GM12878 (cell line): ENCODE data around the gene LILRB5.
"Not testable (repeated sequence)": the region's sequence is repeated elsewhere in the genome, so short reads cannot be mapped to it uniquely, and the experiment has no call there.

Experiments used
- ASH2L ChIP-seq: fragments of 300-600, 200-600 bp; sonication (generic); IDR thresholded peaks from 2 replicates; pipeline ENCODE4 v1.6.1; 2017; ENCODE audit warnings: low read depth, mild to moderate bottlenecking, borderline replicate concordance
- ATF2 ChIP-seq: IDR thresholded peaks from 2 replicates; pipeline ENCODE4 v1.6.1; 2012; ENCODE audit warnings: low read length, inconsistent platforms
- CBFB ChIP-seq: IDR thresholded peaks from 2 replicates; pipeline ENCODE4 v1.6.1; 2016; ENCODE audit warnings: antibody characterized with exemption, low read depth
- CBX3 ChIP-seq: fragments of 200-600 bp; sonication (generic); IDR thresholded peaks from 2 replicates; pipeline ENCODE4 v1.6.1; 2016; ENCODE audit warnings: low read depth, borderline replicate concordance
- EGR1 ChIP-seq, 2 experiments: IDR thresholded peaks; 1 replicate in 1 of 2; 2 replicates in 1 of 2; pipeline ENCODE4 v1.6.1; 2011 to 2012; ENCODE audit warnings: low read depth in 2 of 2, low read length in 2 of 2, borderline replicate concordance in 1 of 2, mild to moderate bottlenecking in 1 of 2, moderate library complexity in 1 of 2
- EP300 ChIP-seq, 2 experiments: fragments of 150-350 bp in 1 of 2; IDR thresholded peaks; 2 replicates each; pipeline ENCODE4 v1.6.1; 2011 to 2012; ENCODE audit warnings: low read depth in 2 of 2, low read length in 2 of 2, borderline replicate concordance in 1 of 2, improper control_type of control experiment in 1 of 2, inconsistent platforms in 1 of 2; ENCODE audit not compliant: control insufficient read depth in 1 of 2
- KDM1A ChIP-seq: fragments of 200-600 bp; sonication (generic); IDR thresholded peaks from 2 replicates; pipeline ENCODE4 v1.6.1; 2016; ENCODE audit warnings: borderline replicate concordance
- NRF1 ChIP-seq: conservative IDR thresholded peaks from 2 replicates; pipeline ENCODE4 v1.6.1; 2011; ENCODE audit warnings: mild to moderate bottlenecking, low read depth, low read length, improper control_type of control experiment
- PAX8 ChIP-seq: fragments of 450-650 bp; IDR thresholded peaks from 2 replicates; pipeline ENCODE4 v1.6.1; 2017; ENCODE audit warnings: mild to moderate bottlenecking, moderate library complexity
- POLR2A ChIP-seq: IDR thresholded peaks from 2 replicates; pipeline ENCODE4 v1.6.1; 2011; ENCODE audit warnings: low read depth, mild to moderate bottlenecking, low read length
- ZBED1 ChIP-seq: IDR thresholded peaks from 2 replicates; pipeline ENCODE4 v1.6.1; 2016; ENCODE audit warnings: borderline replicate concordance
- TF ChIP-seq, protein P1 (sequence below): IDR thresholded peaks from 2 replicates; pipeline ENCODE4 v1.6.1; 2011; ENCODE audit warnings: low read depth, low read length, improper control_type of control experiment, borderline replicate concordance
- TF ChIP-seq, protein P2 (sequence below), 3 experiments: IDR thresholded peaks in 2 of 3; conservative IDR thresholded peaks in 1 of 3; 2 replicates each; pipeline ENCODE4 v1.5.1; 2011; ENCODE audit warnings: low read depth in 3 of 3, low read length in 3 of 3, mild to moderate bottlenecking in 3 of 3, control low read depth in 2 of 3, moderate library complexity in 2 of 3, inconsistent platforms in 1 of 3, mixed read lengths in 1 of 3; ENCODE audit not compliant: control insufficient read depth in 2 of 3, insufficient read depth in 1 of 3; ENCODE audit errors: extremely low read depth in 1 of 3
- TF ChIP-seq, protein P3 (sequence below): IDR thresholded peaks from 2 replicates; pipeline ENCODE4 v1.6.1; 2012; ENCODE audit warnings: low read depth, low read length, improper control_type of control experiment

DNA sequence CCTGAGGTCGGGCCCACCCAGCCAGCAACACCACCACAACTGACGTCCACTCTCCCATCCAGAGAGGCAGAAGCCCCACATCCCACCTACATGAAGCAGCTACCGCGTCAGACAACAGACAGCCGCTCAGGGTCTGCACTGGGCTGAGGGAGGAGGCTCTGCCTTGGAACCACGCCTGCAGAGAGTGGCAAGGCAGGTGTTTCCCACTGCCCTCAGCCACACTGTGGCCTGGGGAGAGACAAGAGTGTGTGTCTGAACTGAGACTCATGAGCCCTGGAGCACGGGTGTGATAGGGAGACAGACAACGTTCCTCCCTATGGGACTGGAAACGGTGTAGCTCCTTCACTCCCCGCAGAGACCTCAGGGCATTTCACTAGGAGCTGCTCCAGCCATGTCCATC lies 29.2 kb upstream of the LILRB5 start:
- not testable (repeated sequence) for TF ChIP-seq POLR2A; EP300 (IDR thresholded peaks at IDR 0.05; ENCODE audit: borderline replicate concordance in 1 of 2, control insufficient read depth in 1 of 2, low read depth in 2 of 2, low read length in 2 of 2); NRF1; ASH2L; CBX3; KDM1A; PAX8; CBFB; ATF2; ZBED1; EGR1 (IDR thresholded peaks at IDR 0.05; ENCODE audit: borderline replicate concordance in 1 of 2, low read depth in 2 of 2, low read length in 2 of 2)
- TF ChIP-seq, protein P1, sequence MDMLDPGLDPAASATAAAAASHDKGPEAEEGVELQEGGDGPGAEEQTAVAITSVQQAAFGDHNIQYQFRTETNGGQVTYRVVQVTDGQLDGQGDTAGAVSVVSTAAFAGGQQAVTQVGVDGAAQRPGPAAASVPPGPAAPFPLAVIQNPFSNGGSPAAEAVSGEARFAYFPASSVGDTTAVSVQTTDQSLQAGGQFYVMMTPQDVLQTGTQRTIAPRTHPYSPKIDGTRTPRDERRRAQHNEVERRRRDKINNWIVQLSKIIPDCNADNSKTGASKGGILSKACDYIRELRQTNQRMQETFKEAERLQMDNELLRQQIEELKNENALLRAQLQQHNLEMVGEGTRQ, result not testable (repeated sequence)
- TF ChIP-seq, protein P2, sequence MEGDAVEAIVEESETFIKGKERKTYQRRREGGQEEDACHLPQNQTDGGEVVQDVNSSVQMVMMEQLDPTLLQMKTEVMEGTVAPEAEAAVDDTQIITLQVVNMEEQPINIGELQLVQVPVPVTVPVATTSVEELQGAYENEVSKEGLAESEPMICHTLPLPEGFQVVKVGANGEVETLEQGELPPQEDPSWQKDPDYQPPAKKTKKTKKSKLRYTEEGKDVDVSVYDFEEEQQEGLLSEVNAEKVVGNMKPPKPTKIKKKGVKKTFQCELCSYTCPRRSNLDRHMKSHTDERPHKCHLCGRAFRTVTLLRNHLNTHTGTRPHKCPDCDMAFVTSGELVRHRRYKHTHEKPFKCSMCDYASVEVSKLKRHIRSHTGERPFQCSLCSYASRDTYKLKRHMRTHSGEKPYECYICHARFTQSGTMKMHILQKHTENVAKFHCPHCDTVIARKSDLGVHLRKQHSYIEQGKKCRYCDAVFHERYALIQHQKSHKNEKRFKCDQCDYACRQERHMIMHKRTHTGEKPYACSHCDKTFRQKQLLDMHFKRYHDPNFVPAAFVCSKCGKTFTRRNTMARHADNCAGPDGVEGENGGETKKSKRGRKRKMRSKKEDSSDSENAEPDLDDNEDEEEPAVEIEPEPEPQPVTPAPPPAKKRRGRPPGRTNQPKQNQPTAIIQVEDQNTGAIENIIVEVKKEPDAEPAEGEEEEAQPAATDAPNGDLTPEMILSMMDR (IDR thresholded peaks at IDR 0.05 in 2 of 3, conservative IDR thresholded peaks at IDR 0.05 in 1 of 3; ENCODE audit: control insufficient read depth in 2 of 3, extremely low read depth in 1 of 3, insufficient read depth in 1 of 3, low read depth in 3 of 3, low read length in 3 of 3), result not testable (repeated sequence)
- TF ChIP-seq, protein P3, sequence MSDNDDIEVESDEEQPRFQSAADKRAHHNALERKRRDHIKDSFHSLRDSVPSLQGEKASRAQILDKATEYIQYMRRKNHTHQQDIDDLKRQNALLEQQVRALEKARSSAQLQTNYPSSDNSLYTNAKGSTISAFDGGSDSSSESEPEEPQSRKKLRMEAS, result not testable (repeated sequence)
